SH-SY5Y (cell line): ENCODE measurements around the gene OSBPL10.

Source experiments
- GATA2 ChIP-seq: IDR thresholded peaks from 2 replicates; pipeline ENCODE4 v1.6.1; 2011; ENCODE audit warnings: mild to moderate bottlenecking, low read depth, low read length
- GATA3 ChIP-seq: IDR thresholded peaks from 2 replicates; pipeline ENCODE4 v1.6.1; 2011; ENCODE audit warnings: low read depth, mild to moderate bottlenecking, low read length, moderate library complexity

- TF ChIP-seq GATA2 (no peak), GATA3 (no peak)
Measured at GRCh38 chr3:31974471-31974870, 6.6 kb downstream of the OSBPL10 start.
